Measurements from ENCODE around the gene GLI3.

DNA sequence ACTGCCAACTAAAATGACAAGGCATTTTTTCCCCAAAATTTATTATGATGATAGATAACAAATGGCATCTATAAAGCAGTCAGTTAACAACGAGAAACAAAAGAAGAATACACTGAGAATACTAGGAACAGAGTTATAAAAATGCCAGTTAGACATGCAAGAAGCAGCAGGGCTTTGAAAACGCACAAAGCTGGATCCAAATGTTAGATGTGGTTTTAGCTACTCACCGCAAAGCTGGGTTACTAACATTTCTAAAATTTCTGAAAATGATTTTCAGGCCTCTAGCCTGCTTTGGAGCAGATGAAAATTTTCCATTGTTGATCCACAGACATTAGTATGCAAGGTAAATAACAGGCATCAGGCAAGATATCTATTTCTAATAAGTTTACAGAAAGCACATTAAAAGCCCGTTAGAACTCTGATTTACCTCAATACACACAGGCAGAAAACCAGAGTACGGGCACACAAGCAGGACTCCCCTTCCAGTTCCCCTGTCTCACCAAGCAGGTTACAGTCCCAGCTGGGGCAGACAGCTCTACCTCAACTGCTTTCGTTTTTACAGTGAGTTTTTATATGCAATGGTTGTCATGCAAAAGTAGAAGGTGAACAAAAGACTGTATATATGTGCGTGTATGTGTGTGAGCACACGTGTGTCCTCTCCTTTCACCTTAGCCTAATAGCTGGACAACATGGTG lies 37.9 kb downstream of the GLI3 start:
- TF ChIP-seq POLR2A (IDR thresholded peaks at IDR 0.05; ENCODE audit: low read depth, low read length), result no peak
- no peak for TF ChIP-seq TAF1 (IDR thresholded peaks at IDR 0.05; ENCODE audit: low read depth, low read length)
- no peak for TF ChIP-seq POLR2AphosphoS5 (IDR thresholded peaks at IDR 0.05; ENCODE audit: low read depth, low read length)
- no peak for TF ChIP-seq SPI1 (IDR thresholded peaks at IDR 0.05; ENCODE audit: low read depth, low read length)
- no peak for TF ChIP-seq POU2F2 (IDR thresholded peaks at IDR 0.05; ENCODE audit: low read depth, low read length)
